Panc1 (cell line): ENCODE data around the gene SLC51B.

Source experiments
- CTCF ChIP-seq: fragments of 450-650 bp; IDR thresholded peaks from 2 replicates; pipeline ENCODE4 v1.5.1; 2017; ENCODE audit warnings: mild to moderate bottlenecking
- SIN3A ChIP-seq: IDR thresholded peaks from 2 replicates; pipeline ENCODE4 v1.6.1; 2012; ENCODE audit warnings: low read depth, mild to moderate bottlenecking, low read length, moderate library complexity, borderline replicate concordance; ENCODE audit not compliant: insufficient read depth

GRCh38 chr15:65059931-65060596 is 14.9 kb downstream of the SLC51B start:
- TF ChIP-seq CTCF (no peak), SIN3A (no peak)
